CD4-positive, alpha-beta T cell (primary cell): ENCODE data around the gene CEP152. TPM values are rescaled to one million over a fixed set of nuclear protein-coding genes. Genes with fewer than 3 reads are reported as not detected.

Source experiments
- ATAC-seq: fragments of 200-7000 bp; cut with Tn5 transposase; one replicate; pipeline ENCODE4 v1.10.0; 2022; ENCODE audit warnings: mild to moderate bottlenecking; ENCODE audit not compliant: poor library complexity
- CTCF ChIA-PET: fragments of 350-600 bp; sonication (Branson Sonifier 250); formaldehyde crosslinking; loops from one replicate; lab custom pipeline; 2021; ENCODE audit warnings: antibody characterized with exemption, inconsistent platforms; lab: Charles Lee
- POLR2A ChIA-PET: fragments of 350-600 bp; sonication (Branson Sonifier 250); formaldehyde crosslinking; loops from one replicate; lab custom pipeline; 2021; ENCODE audit warnings: antibody characterized with exemption, inconsistent platforms; lab: Charles Lee
- DNase-seq, 14 experiments: peaks; one replicate each; pipeline ENCODE4 v3.0.0-alpha.2; 2013 to 2020; ENCODE audit warnings: mixed read lengths in 2 of 14
- H3K27ac ChIP-seq, 2 donors: one replicate each; pipeline versions ENCODE4 v1.5.1 to v1.7.0; 2013; ENCODE audit warnings: low read length in 2 of 2, low read depth in 1 of 2, mild to moderate bottlenecking in 1 of 2
- H3K27me3 ChIP-seq, 2 experiments: 1 replicate in 1 of 2; 2 replicates in 1 of 2; pipeline versions ENCODE4 v1.6.1 to v1.7.0; 2013; ENCODE audit warnings: low read length in 2 of 2, control low read depth in 1 of 2, mild to moderate bottlenecking in 1 of 2, moderate library complexity in 1 of 2; ENCODE audit not compliant: insufficient read depth in 2 of 2, control insufficient read depth in 1 of 2
- H3K36me3 ChIP-seq: one replicate; pipeline ENCODE4 v1.6.1; 2013; ENCODE audit warnings: low read length, control low read depth; ENCODE audit not compliant: insufficient read depth
- H3K4me1 ChIP-seq: one replicate; pipeline ENCODE4 v1.6.1; 2013; ENCODE audit warnings: low read length, control low read depth; ENCODE audit not compliant: insufficient read depth
- H3K4me3 ChIP-seq: one replicate; pipeline ENCODE4 v1.5.1; 2013; ENCODE audit warnings: mild to moderate bottlenecking, low read length, moderate library complexity
- H3K9me3 ChIP-seq, 2 experiments: 1 replicate in 1 of 2; 2 replicates in 1 of 2; pipeline versions ENCODE4 v1.6.1 to v1.7.0; 2013; ENCODE audit warnings: low read length in 2 of 2, mild to moderate bottlenecking in 2 of 2, control low read depth in 1 of 2, moderate library complexity in 1 of 2; ENCODE audit not compliant: control insufficient read depth in 1 of 2, insufficient read depth in 1 of 2
- H3K27ac Mint-ChIP-seq: one replicate; pipeline ENCODE4 v1.8.0; 2020; ENCODE audit warnings: mixed read lengths
- H3K27me3 Mint-ChIP-seq: one replicate; pipeline ENCODE4 v1.8.0; 2021; ENCODE audit warnings: mixed read lengths
- H3K36me3 Mint-ChIP-seq: one replicate; pipeline ENCODE4 v1.8.0; 2021; ENCODE audit warnings: low read depth, mixed read lengths
- H3K4me1 Mint-ChIP-seq: one replicate; pipeline ENCODE4 v1.8.0; 2021; ENCODE audit warnings: low read depth, mixed read lengths
- H3K4me3 Mint-ChIP-seq: one replicate; pipeline ENCODE4 v1.8.0; 2020; ENCODE audit warnings: mild to moderate bottlenecking, mixed read lengths
- H3K9me3 Mint-ChIP-seq: one replicate; pipeline ENCODE4 v1.8.0; 2020; ENCODE audit warnings: mixed read lengths
- CTCF ChIP-seq: fragments of 200-600 bp; IDR thresholded peaks from one replicate; pipeline ENCODE4 v1.8.0; 2022; ENCODE audit warnings: antibody characterized with exemption, mild to moderate bottlenecking
- intact Hi-C, 2 experiments: fragments of 100-400 bp; cut with DNase I in 1 of 2; cut with micrococcal nuclease in 1 of 2; formaldehyde crosslinking; loops; one replicate each; pipeline versions ENCODE4 v1.15.1 to v1.9.0; 2023 to 2025; cut with DNase I, micrococcal nuclease
- total RNA-seq, 174 experiments: library from RNA in 2 of 174; stranded (reverse) in 2 of 174; gene quantifications; one replicate each; pipeline ENCODE4 v1.2.3 and lab custom pipeline; 2021 to 2026

Gene CEP152
- total RNA-seq, 2 experiments from 2014 or later = 5.2 to 6.3 TPM

- no peak overlapping the region for H3K4me3 Mint-ChIP-seq
These were observed 21.8 kb upstream of the CEP152 start for GRCh38 chr15:48832648-48833047.

GRCh38 chr15:48828906-48829305 is 18.0 kb upstream of the CEP152 start:
- H3K27me3 Mint-ChIP-seq = peaks cover 20% of the 10 kb centered on the region
- Histone ChIP-seq H3K4me1 (no peaks in the 10 kb centered on the region), H3K36me3 (no peaks in the 10 kb centered on the region), H3K27ac (no peak overlapping the region), H3K27me3 (peaks cover 0 to 5% of the 10 kb centered on the region in 2 experiments), H3K4me3 (no peak overlapping the region), H3K9me3 (peaks cover 0 to 12% of the 10 kb centered on the region in 2 experiments)
- H3K4me3 Mint-ChIP-seq = no peak overlapping the region
- H3K4me1 Mint-ChIP-seq = no peaks in the 10 kb centered on the region
- no peak for TF ChIP-seq CTCF
- ChIA-PET CTCF (no interaction called here), POLR2A (no interaction called here)
- DNase-seq = no peak
- H3K9me3 Mint-ChIP-seq = peaks cover 6% of the 10 kb centered on the region
- no peak overlapping the region for H3K27ac Mint-ChIP-seq
- no peak for ATAC-seq
- intact Hi-C loops = no loop called here
- H3K36me3 Mint-ChIP-seq = no peaks in the 10 kb centered on the region

More at GRCh38 chr15:48832648-48833047, 21.8 kb upstream of the CEP152 start:
- H3K9me3 ChIP-seq = peaks cover 0 to 12% of the 10 kb centered on the region in 2 experiments
- no peak overlapping the region for H3K27ac Mint-ChIP-seq
- ATAC-seq (no peak), DNase-seq (no peak)
- H3K4me1 Mint-ChIP-seq = no peaks in the 10 kb centered on the region
- H3K4me3 ChIP-seq = no peak overlapping the region
- no peak for TF ChIP-seq CTCF
- no peaks in the 10 kb centered on the region for H3K36me3 Mint-ChIP-seq
- peaks cover 6% of the 10 kb centered on the region for H3K9me3 Mint-ChIP-seq
- no peak overlapping the region for H3K27ac ChIP-seq
- POLR2A ChIA-PET = no interaction called here
- H3K4me1 ChIP-seq = no peaks in the 10 kb centered on the region
- H3K27me3 Mint-ChIP-seq = peaks cover 35% of the 10 kb centered on the region
- intact Hi-C loops = no loop called here
- peaks cover 8 to 20% of the 10 kb centered on the region in 2 experiments for H3K27me3 ChIP-seq
- CTCF ChIA-PET = no interaction called here
- no peaks in the 10 kb centered on the region for H3K36me3 ChIP-seq

GRCh38 chr15:48828471-48828870 is 17.6 kb upstream of the CEP152 start:
- H3K4me1 Mint-ChIP-seq = no peaks in the 10 kb centered on the region
- peaks cover 0 to 12% of the 10 kb centered on the region in 2 experiments for H3K9me3 ChIP-seq
- no peak for ATAC-seq
- H3K27me3 ChIP-seq = peaks cover 0 to under 1% of the 10 kb centered on the region in 2 experiments
- no peaks in the 10 kb centered on the region for H3K36me3 ChIP-seq
- intact Hi-C loops = no loop called here
- no peak for DNase-seq
- H3K4me3 Mint-ChIP-seq = no peak overlapping the region
- no peak overlapping the region for H3K27ac ChIP-seq
- H3K9me3 Mint-ChIP-seq = peaks cover 6% of the 10 kb centered on the region
- H3K27me3 Mint-ChIP-seq = peaks cover 17% of the 10 kb centered on the region
- no peaks in the 10 kb centered on the region for H3K4me1 ChIP-seq
- H3K4me3 ChIP-seq = no peak overlapping the region
- TF ChIP-seq CTCF = no peak
- POLR2A ChIA-PET = no interaction called here
- no peak overlapping the region for H3K27ac Mint-ChIP-seq
- CTCF ChIA-PET = no interaction called here
- H3K36me3 Mint-ChIP-seq = no peaks in the 10 kb centered on the region
